ENCODE measurements around the gene DENND2A.

GRCh38 chr7:140680886-140681285 lies 40.3 kb upstream of the DENND2A start:
- TF ChIP-seq, protein P1, sequence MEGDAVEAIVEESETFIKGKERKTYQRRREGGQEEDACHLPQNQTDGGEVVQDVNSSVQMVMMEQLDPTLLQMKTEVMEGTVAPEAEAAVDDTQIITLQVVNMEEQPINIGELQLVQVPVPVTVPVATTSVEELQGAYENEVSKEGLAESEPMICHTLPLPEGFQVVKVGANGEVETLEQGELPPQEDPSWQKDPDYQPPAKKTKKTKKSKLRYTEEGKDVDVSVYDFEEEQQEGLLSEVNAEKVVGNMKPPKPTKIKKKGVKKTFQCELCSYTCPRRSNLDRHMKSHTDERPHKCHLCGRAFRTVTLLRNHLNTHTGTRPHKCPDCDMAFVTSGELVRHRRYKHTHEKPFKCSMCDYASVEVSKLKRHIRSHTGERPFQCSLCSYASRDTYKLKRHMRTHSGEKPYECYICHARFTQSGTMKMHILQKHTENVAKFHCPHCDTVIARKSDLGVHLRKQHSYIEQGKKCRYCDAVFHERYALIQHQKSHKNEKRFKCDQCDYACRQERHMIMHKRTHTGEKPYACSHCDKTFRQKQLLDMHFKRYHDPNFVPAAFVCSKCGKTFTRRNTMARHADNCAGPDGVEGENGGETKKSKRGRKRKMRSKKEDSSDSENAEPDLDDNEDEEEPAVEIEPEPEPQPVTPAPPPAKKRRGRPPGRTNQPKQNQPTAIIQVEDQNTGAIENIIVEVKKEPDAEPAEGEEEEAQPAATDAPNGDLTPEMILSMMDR (IDR thresholded peaks at IDR 0.05; ENCODE audit: low read length): no peak
- TF ChIP-seq EZH2 (IDR thresholded peaks at IDR 0.05; ENCODE audit: borderline replicate concordance, low read length): no peak

All from OCI-LY1 (cell line).